HUES48 (cell line): Measurements from ENCODE around the gene NCS1.

Experiments
- H3K27ac ChIP-seq: one replicate; pipeline ENCODE4 v1.7.0; 2013; ENCODE audit warnings: low read depth, low read length, inconsistent platforms
- H3K27me3 ChIP-seq: 2 replicates; pipeline ENCODE4 v1.6.1; 2013; ENCODE audit warnings: mild to moderate bottlenecking, low read length; ENCODE audit not compliant: control insufficient read depth, insufficient read depth
- H3K36me3 ChIP-seq: 2 replicates; pipeline ENCODE4 v1.6.1; 2013; ENCODE audit warnings: low read length; ENCODE audit not compliant: control insufficient read depth, insufficient read depth
- H3K4me1 ChIP-seq: 2 replicates; pipeline ENCODE4 v1.6.1; 2013; ENCODE audit warnings: mild to moderate bottlenecking, low read length; ENCODE audit not compliant: control insufficient read depth, insufficient read depth
- H3K4me3 ChIP-seq: 2 replicates; pipeline ENCODE4 v1.5.1; 2013; ENCODE audit warnings: mild to moderate bottlenecking, low read depth, low read length
- H3K9ac ChIP-seq: 2 replicates; pipeline ENCODE4 v1.6.1; 2013; ENCODE audit warnings: mild to moderate bottlenecking, low read depth, low read length, moderate library complexity
- H3K9me3 ChIP-seq: 2 replicates; pipeline ENCODE4 v1.6.1; 2013; ENCODE audit warnings: low read length; ENCODE audit not compliant: control insufficient read depth, insufficient read depth

Gene NCS1

GRCh38 chr9:130284249-130284625 is 112.0 kb downstream of the NCS1 start:
- Histone ChIP-seq H3K4me3 (no peak overlapping the region), H3K4me1 (peaks cover 10% of the 10 kb centered on the region), H3K9ac (no peak overlapping the region), H3K9me3 (no peaks in the 10 kb centered on the region), H3K27ac (no peak overlapping the region), H3K27me3 (no peaks in the 10 kb centered on the region), H3K36me3 (no peaks in the 10 kb centered on the region)

- Histone ChIP-seq H3K9me3 (no peaks in the 10 kb centered on the region), H3K36me3 (no peaks in the 10 kb centered on the region), H3K27ac (no peak overlapping the region), H3K27me3 (no peaks in the 10 kb centered on the region), H3K9ac (no peak overlapping the region), H3K4me3 (no peak overlapping the region), H3K4me1 (peaks cover 12% of the 10 kb centered on the region)
Measured at GRCh38 chr9:130284690-130285089, 112.5 kb downstream of the NCS1 start.

- Histone ChIP-seq H3K9ac (no peak overlapping the region), H3K9me3 (no peaks in the 10 kb centered on the region), H3K4me3 (no peak overlapping the region), H3K4me1 (peaks cover 12% of the 10 kb centered on the region), H3K27me3 (no peaks in the 10 kb centered on the region), H3K36me3 (no peaks in the 10 kb centered on the region), H3K27ac (no peak overlapping the region)
Measured at GRCh38 chr9:130285271-130285670, 113.1 kb downstream of the NCS1 start.

GRCh38 chr9:130286072-130286770 is 114.0 kb downstream of the NCS1 start:
- H3K27ac ChIP-seq: no peak overlapping the region
- H3K9me3 ChIP-seq: no peaks in the 10 kb centered on the region
- no peaks in the 10 kb centered on the region for H3K36me3 ChIP-seq
- H3K9ac ChIP-seq: no peak overlapping the region
- peaks cover 12% of the 10 kb centered on the region for H3K4me1 ChIP-seq
- no peaks in the 10 kb centered on the region for H3K27me3 ChIP-seq
- no peak overlapping the region for H3K4me3 ChIP-seq
